Uterus (tissue), 2 donors: Measurements from ENCODE around the gene DSG3.

Source experiments
- CTCF ChIP-seq, 4 experiments: fragments of 200-600 bp in 2 of 4; fragments of 450-650 bp in 2 of 4; sonication (generic) in 2 of 4; IDR thresholded peaks; one replicate each; pipeline ENCODE4 v1.5.1; 2016 to 2019; ENCODE audit warnings: antibody characterized with exemption in 4 of 4, mild to moderate bottlenecking in 2 of 4, moderate library complexity in 1 of 4
- POLR2A ChIP-seq, 2 donors: fragments of 450-650 bp; IDR thresholded peaks; one replicate each; pipeline ENCODE4 v1.6.1; 2016; ENCODE audit warnings: antibody characterized with exemption in 2 of 2, mild to moderate bottlenecking in 1 of 2, moderate library complexity in 1 of 2

GRCh38 chr18:31426021-31426420 lies 21.5 kb upstream of the DSG3 start:
- no peak for TF ChIP-seq CTCF (IDR thresholded peaks at IDR 0.05)
- no peak for TF ChIP-seq POLR2A (IDR thresholded peaks at IDR 0.05)
